GM21576 (cell line): ENCODE results near the gene RYR1.
"Not testable (repeated sequence)": the region's sequence is repeated elsewhere in the genome, so short reads cannot be mapped to it uniquely, and the experiment has no call there.

ENCODE experiments used
- ATAC-seq: cut with Tn5 transposase; IDR thresholded peaks from one replicate; pipeline ENCODE4 v1.9.1; 2021; ENCODE audit warnings: mild to moderate bottlenecking, moderate library complexity; ENCODE audit not compliant: unreplicated experiment

Gene RYR1

GRCh38 chr19:38455031-38455430 is 21.5 kb downstream of the RYR1 start:
- ATAC-seq: no peak

- ATAC-seq: no peak
These were observed 23.7 kb downstream of the RYR1 start for GRCh38 chr19:38457202-38457601.

GRCh38 chr19:38457690-38458405 is 24.4 kb downstream of the RYR1 start:
- no peak for ATAC-seq

- no peak for ATAC-seq
These were observed 25.5 kb downstream of the RYR1 start for GRCh38 chr19:38458991-38459390.

- ATAC-seq: no peak
These were observed 29.9 kb downstream of the RYR1 start for GRCh38 chr19:38463365-38463764.

GRCh38 chr19:38464421-38465082 is 31.1 kb downstream of the RYR1 start:
- no peak for ATAC-seq

GRCh38 chr19:38466050-38466449 is 32.6 kb downstream of the RYR1 start:
- ATAC-seq: no peak

GRCh38 chr19:38467541-38468525 is 34.3 kb downstream of the RYR1 start:
- ATAC-seq: no peak

- ATAC-seq: no peak
These were observed 35.7 kb downstream of the RYR1 start for GRCh38 chr19:38469151-38469550.

GRCh38 chr19:38470788-38471480 is 37.4 kb downstream of the RYR1 start:
- ATAC-seq: no peak

- ATAC-seq: not testable (repeated sequence)
These were observed 39.2 kb downstream of the RYR1 start for GRCh38 chr19:38472725-38473124.

- no peak for ATAC-seq
These were observed 39.7 kb downstream of the RYR1 start for GRCh38 chr19:38473201-38473600.

GRCh38 chr19:38475176-38475575 is 41.7 kb downstream of the RYR1 start:
- ATAC-seq: no peak

GRCh38 chr19:38478273-38478971 is 44.9 kb downstream of the RYR1 start:
- ATAC-seq: no peak

GRCh38 chr19:38482496-38482895 is 49.0 kb downstream of the RYR1 start:
- no peak for ATAC-seq

- no peak for ATAC-seq
These were observed 49.6 kb downstream of the RYR1 start for GRCh38 chr19:38483016-38483630.

GRCh38 chr19:38484747-38485146 is 51.3 kb downstream of the RYR1 start:
- no peak for ATAC-seq

GRCh38 chr19:38485541-38486285 is 52.2 kb downstream of the RYR1 start:
- ATAC-seq: no peak

- no peak for ATAC-seq
These were observed 53.3 kb downstream of the RYR1 start for GRCh38 chr19:38486731-38487336.
